GM21786 (cell line): ENCODE results near the gene PTGFR.

Experiments
- ATAC-seq: cut with Tn5 transposase; IDR thresholded peaks from one replicate; pipeline ENCODE4 v1.9.1; 2021; ENCODE audit not compliant: unreplicated experiment

The PTGFR gene

GRCh38 chr1:78490861-78491450 is at the start of gene PTGFR:
TSS of gene PTGFR (plus strand) at chr1:78490974. CDS start at chr1:78492744, 1,770 bp downstream.
- ATAC-seq, result no peak

- no peak for ATAC-seq
These were observed 48.9 kb upstream of the PTGFR start for GRCh38 chr1:78441921-78442320.

- ATAC-seq, result no peak
These were observed 43.7 kb upstream of the PTGFR start for GRCh38 chr1:78447086-78447485.

GRCh38 chr1:78464449-78464891 is 26.3 kb upstream of the PTGFR start:
- no peak for ATAC-seq

GRCh38 chr1:78465143-78465542 is 25.6 kb upstream of the PTGFR start:
- ATAC-seq, result no peak

- ATAC-seq, result no peak
These were observed 22.3 kb upstream of the PTGFR start for GRCh38 chr1:78468521-78468920.

- no peak for ATAC-seq
These were observed 21.2 kb upstream of the PTGFR start for GRCh38 chr1:78469576-78469975.

- ATAC-seq, result no peak
These were observed 18.7 kb upstream of the PTGFR start for GRCh38 chr1:78471890-78472620.

- no peak for ATAC-seq
These were observed 17.8 kb upstream of the PTGFR start for GRCh38 chr1:78472851-78473496.

GRCh38 chr1:78474092-78474491 is 16.7 kb upstream of the PTGFR start:
- ATAC-seq, result no peak

GRCh38 chr1:78475888-78476610 is 14.7 kb upstream of the PTGFR start:
- ATAC-seq, result no peak

GRCh38 chr1:78483903-78484302 is 6.9 kb upstream of the PTGFR start:
- ATAC-seq, result no peak

GRCh38 chr1:78491451-78492071 is 787 bp downstream of the PTGFR start:
- ATAC-seq, result no peak

GRCh38 chr1:78492386-78492950 is 1.7 kb downstream of the PTGFR start:
- ATAC-seq, result no peak

- no peak for ATAC-seq
These were observed 2.7 kb downstream of the PTGFR start for GRCh38 chr1:78493451-78493850.

- no peak for ATAC-seq
These were observed 6.4 kb downstream of the PTGFR start for GRCh38 chr1:78497201-78497600.

GRCh38 chr1:78500529-78500928 is 9.8 kb downstream of the PTGFR start:
- ATAC-seq, result no peak

- no peak for ATAC-seq
These were observed 10.4 kb downstream of the PTGFR start for GRCh38 chr1:78501203-78501602.

GRCh38 chr1:78511334-78511733 is 20.6 kb downstream of the PTGFR start:
- ATAC-seq, result no peak

GRCh38 chr1:78516716-78517115 is 25.9 kb downstream of the PTGFR start:
- no peak for ATAC-seq

GRCh38 chr1:78519446-78519845 is 28.7 kb downstream of the PTGFR start:
- ATAC-seq, result no peak
